Measurements from ENCODE around the gene TRIM39. TPM values are rescaled to one million over a fixed set of nuclear protein-coding genes. Genes with fewer than 3 reads are reported as not detected.

TRIM39 gene
- total and polyA plus RNA-seq, 9 of the 15 experiments (the other 6 are each of a cell fraction or from before 2014, with no cell fraction given): 5.6 to 17.7 (median 12.8) TPM

DNA sequence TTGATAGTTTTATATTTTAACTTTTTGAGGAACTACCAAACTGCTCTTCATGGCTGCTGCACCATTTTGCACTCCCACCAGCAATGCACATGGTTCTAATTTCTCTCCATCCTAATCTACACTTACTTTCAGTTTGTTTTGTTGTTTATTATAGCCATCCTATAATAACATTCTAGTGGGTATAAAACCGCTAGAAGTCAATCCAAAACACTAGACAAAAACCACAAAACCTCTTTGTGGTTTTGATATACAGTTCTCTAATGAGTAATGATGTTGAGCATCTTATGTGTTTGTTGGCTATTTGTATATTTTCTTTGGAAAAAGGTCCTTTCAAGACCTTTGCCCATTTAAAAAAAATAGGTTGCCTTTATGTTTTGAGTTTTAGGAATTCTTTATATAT, 23.8 kb downstream of the TRIM39 start:
- no peak overlapping the region for H2AFZ ChIP-seq (ENCODE audit: low read depth, low read length)
- no peak for DNase-seq (ENCODE audit: extremely low read depth in 1 of 4, low spot score in 3 of 4)
- H3K4me1 ChIP-seq (replicated peaks in 1 of 2; ENCODE audit: control insufficient read depth in 2 of 2, insufficient read depth in 2 of 2, low read length in 2 of 2): peaks cover 6 to 7% of the 10 kb centered on the region in 2 experiments; a peak in 4 of 5 replicates
- intact Hi-C loops (cut with micrococcal nuclease): no loop called here
- peaks cover 18% of the 10 kb centered on the region for H3K36me3 ChIP-seq (ENCODE audit: control insufficient read depth, insufficient read depth, low read length)
- ChIA-PET POLR2A (no interaction called here), CTCF (ENCODE audit: low intra/inter-chr PET ratio) (no interaction called here)
- in situ Hi-C loops (cut with MboI): no loop called here
- no peak overlapping the region for H3K27ac ChIP-seq (ENCODE audit: extremely low read depth, low read depth, low read length)
- ATAC-seq: no peak
- no peak overlapping the region for H3K4me3 ChIP-seq
- no peak for TF ChIP-seq ELF1 (tag; IDR thresholded peaks at IDR 0.05)
- no peak for TF ChIP-seq POLR2G (IDR thresholded peaks at IDR 0.05; ENCODE audit: low read depth, low read length)
- TF ChIP-seq PYGO2 (tag; IDR thresholded peaks at IDR 0.05): no peak
- no peak for TF ChIP-seq SMC3 (conservative IDR thresholded peaks at IDR 0.05; ENCODE audit: insufficient read depth, low read depth, low read length)
- no peaks in the 10 kb centered on the region for H3K9me1 ChIP-seq (ENCODE audit: control insufficient read depth, insufficient read depth, low read length)
- H3K4me2 ChIP-seq (ENCODE audit: insufficient read depth, low read length): no peak overlapping the region
- H4K20me1 ChIP-seq (replicated peaks; ENCODE audit: control insufficient read depth, insufficient read depth, low read length): no peaks in the 10 kb centered on the region
- peaks cover 11% of the 10 kb centered on the region for H3K79me2 ChIP-seq (ENCODE audit: control insufficient read depth, insufficient read depth, low read length)
- H3K27me3 ChIP-seq (ENCODE audit: control insufficient read depth in 2 of 2, insufficient read depth in 2 of 2, low read length in 2 of 2): peaks cover 0 to 4% of the 10 kb centered on the region in 2 experiments; a peak in 2 of 5 replicates
- 0% methylated on average over 1 of the region's 1 CpG for WGBS (ENCODE audit: insufficient coverage, low coverage, missing lambda C conversion rate)
- no peak overlapping the region for H3K9ac ChIP-seq (ENCODE audit: insufficient read depth in 1 of 2, low read depth in 2 of 2, low read length in 2 of 2)
- FAIRE-seq: no peak
- no TSS peak for BruUV-seq (replicated peaks)
- no peaks in the 10 kb centered on the region for H3K9me3 ChIP-seq (replicated peaks; ENCODE audit: control insufficient read depth, insufficient read depth, low read depth, low read length)

DNA sequence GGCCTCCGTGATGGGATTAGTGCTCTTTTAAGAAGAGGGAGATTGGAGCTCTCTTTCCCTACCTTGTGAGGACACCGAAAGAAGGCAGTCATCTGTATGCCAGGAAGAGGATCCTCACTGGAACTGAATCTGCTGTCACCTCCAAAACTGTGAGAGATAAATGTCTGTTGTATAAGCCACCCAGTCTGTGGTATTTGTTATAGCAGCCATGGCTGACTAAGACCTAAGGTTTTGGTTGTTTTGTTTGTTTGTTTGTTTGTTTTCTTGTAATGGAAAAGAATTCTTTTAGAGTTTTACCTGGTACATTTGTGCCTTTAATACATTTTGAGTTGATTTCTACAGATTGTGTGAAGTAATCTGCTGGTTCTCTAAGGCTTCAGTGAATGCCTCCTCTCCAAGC, 25.8 kb downstream of the TRIM39 start:
- no TSS peak for BruUV-seq (replicated peaks)
- Histone ChIP-seq H3K36me3 (ENCODE audit: control insufficient read depth, insufficient read depth, low read length) (peaks cover 2% of the 10 kb centered on the region; the same call in 2 of the 3 replicates), H3K27ac (ENCODE audit: extremely low read depth, low read depth, low read length) (no peak overlapping the region), H3K4me2 (ENCODE audit: insufficient read depth, low read length) (no peak overlapping the region), H3K4me1 (replicated peaks in 1 of 2; ENCODE audit: control insufficient read depth in 2 of 2, insufficient read depth in 2 of 2, low read length in 2 of 2) (no peaks in the 10 kb centered on the region), H3K27me3 (ENCODE audit: control insufficient read depth in 2 of 2, insufficient read depth in 2 of 2, low read length in 2 of 2) (peaks cover 2 to 6% of the 10 kb centered on the region in 2 experiments; a peak in 2 of 5 replicates), H4K20me1 (replicated peaks; ENCODE audit: control insufficient read depth, insufficient read depth, low read length) (no peaks in the 10 kb centered on the region), H3K79me2 (ENCODE audit: control insufficient read depth, insufficient read depth, low read length) (no peaks in the 10 kb centered on the region), H3K9ac (ENCODE audit: insufficient read depth in 1 of 2, low read depth in 2 of 2, low read length in 2 of 2) (no peak overlapping the region), H2AFZ (ENCODE audit: low read depth, low read length) (no peak overlapping the region), H3K4me3 (no peak overlapping the region), H3K9me3 (replicated peaks; ENCODE audit: control insufficient read depth, insufficient read depth, low read depth, low read length) (no peaks in the 10 kb centered on the region), H3K9me1 (ENCODE audit: control insufficient read depth, insufficient read depth, low read length) (no peaks in the 10 kb centered on the region)
- WGBS (ENCODE audit: insufficient coverage, low coverage, missing lambda C conversion rate): 38% methylated on average over 2 of the region's 2 CpGs
- intact Hi-C loops (cut with micrococcal nuclease) (no loop called here), in situ Hi-C loops (cut with MboI) (no loop called here)
- POLR2A ChIA-PET: interaction anchor here (0.5 kb wide), 1 partner anchor 763 kb away, joined by 4 read pairs; no protein-coding TSS in a partner anchor
- FAIRE-seq: no peak
- no peak for DNase-seq (ENCODE audit: extremely low read depth in 1 of 4, low spot score in 3 of 4)
- TF ChIP-seq ZNF12 (CRISPR knock-in tag; IDR thresholded peaks at IDR 0.05) (0 out of 2 replicates have a peak, but pooled peaks have one; percentile 59), BCL6 (CRISPR knock-in tag; IDR thresholded peaks at IDR 0.05) (no peak)
- CTCF ChIA-PET (ENCODE audit: low intra/inter-chr PET ratio): no interaction called here
- ATAC-seq: no peak
